Measurements from ENCODE around the gene STATH.
"Not testable (repeated sequence)": the region's sequence is repeated elsewhere in the genome, so short reads cannot be mapped to it uniquely, and the experiment has no call there.

DNA sequence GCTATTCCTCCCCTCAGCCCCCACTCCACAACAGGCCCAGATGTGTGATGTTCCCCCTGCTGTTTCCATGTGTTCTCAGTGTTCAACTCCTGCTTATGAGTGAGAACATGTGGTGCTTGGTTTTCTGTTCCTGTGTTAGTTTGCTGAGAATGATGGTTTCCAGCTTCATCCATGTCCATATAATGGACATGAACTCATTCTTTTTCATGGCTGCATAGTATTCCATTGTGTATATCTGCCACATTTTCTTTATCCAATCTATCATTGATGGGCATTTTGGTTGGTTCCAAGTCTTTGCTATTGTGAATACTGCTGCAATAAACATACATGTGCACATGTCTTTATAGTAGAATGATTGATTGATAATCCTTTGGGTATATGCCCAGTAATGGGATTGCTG, 44.2 kb downstream of the STATH start:
- TF ChIP-seq CTCF (conservative IDR thresholded peaks at IDR 0.05; ENCODE audit: low read depth, low read length); EZH2 (IDR thresholded peaks at IDR 0.05; ENCODE audit: borderline replicate concordance, low read depth, low read length, poor library complexity, severe bottlenecking): not testable (repeated sequence)

All from A673 (cell line).